ENCODE data around the gene BANP. TPM values are rescaled to one million over a fixed set of nuclear protein-coding genes. Genes with fewer than 3 reads are reported as not detected.
A peak's percentile ranks its signal among the peaks of the same experiment; 100 is the strongest.

BANP gene
- total and polyA plus RNA-seq, 2 of the 8 experiments (the other 6 are each of a cell fraction or from before 2014, with no cell fraction given) = 25.8 to 39.8 TPM

GRCh38 chr16:87948119-87948545, 3.1 kb upstream of the BANP start:
- no peak overlapping the region for H2BK20ac ChIP-seq (ENCODE audit: low read length)
- DNase-seq (ENCODE audit: low read depth in 1 of 2, low spot score in 2 of 2) = no peak
- H3K23me2 ChIP-seq (ENCODE audit: low read depth, low read length) = peaks cover 9% of the 10 kb centered on the region
- peaks cover 7% of the 10 kb centered on the region; the same call in 1 of the 2 replicates for H3K79me1 ChIP-seq (ENCODE audit: low read depth, low read length)
- H3K56ac ChIP-seq (replicated peaks; ENCODE audit: insufficient read length, low read depth, low read length) = no peak overlapping the region
- no peak overlapping the region for H2BK120ac ChIP-seq (replicated peaks; ENCODE audit: low read depth, low read length)
- H3K4ac ChIP-seq (replicated peaks; ENCODE audit: insufficient read length, low read depth, low read length) = no peak overlapping the region
- WGBS, 2 experiments (ENCODE audit: extremely low coverage in 1 of 2, insufficient coverage in 1 of 2, insufficient read length in 1 of 2, insufficient replicate concordance in 2 of 2, low coverage in 1 of 2, low lambda C conversion rate in 2 of 2, missing lambda C conversion rate in 1 of 2) = 86% methylated on average over 11 of the region's 12 CpGs; no CpG with 5 or more reads in 1 of the 2 experiments
- H4K20me1 ChIP-seq (replicated peaks in 1 of 2; ENCODE audit: control insufficient read depth in 1 of 2, insufficient read depth in 2 of 2, low read length in 2 of 2) = no peaks in the 10 kb centered on the region
- no peak overlapping the region for H4K8ac ChIP-seq (ENCODE audit: extremely low read depth, insufficient read depth, low read length)
- H3K4me3 ChIP-seq (ENCODE audit: extremely low read depth in 1 of 4, insufficient read depth in 2 of 4, low read depth in 3 of 4, low read length in 4 of 4) = no peak overlapping the region
- no peak overlapping the region for H3K14ac ChIP-seq (ENCODE audit: insufficient read length)
- no peak overlapping the region for H3K9ac ChIP-seq (replicated peaks in 1 of 4; ENCODE audit: extremely low read depth in 1 of 4, low read depth in 3 of 4, low read length in 3 of 4)
- no peak overlapping the region for H3K18ac ChIP-seq (ENCODE audit: extremely low read depth, low read length)
- H2BK5ac ChIP-seq (ENCODE audit: low read depth, low read length) = no peak overlapping the region
- ChIA-PET POLR2A (ENCODE audit: partially characterized antibody) (no interaction called here), CTCF (ENCODE audit: partially characterized antibody) (interaction anchor here (0.7 to 1.5 kb wide), 7 partner anchors 8 to 1342 kb away, joined by 3 to 5 read pairs (median 4); no protein-coding TSS in a partner anchor)
- no peak overlapping the region for H3K4me2 ChIP-seq (ENCODE audit: insufficient read depth in 1 of 2, low read depth in 2 of 2, low read length in 2 of 2)
- no peak overlapping the region for H4K5ac ChIP-seq (ENCODE audit: insufficient read length, low read depth, low read length)
- H3K36me3 ChIP-seq (ENCODE audit: control insufficient read depth in 2 of 4, insufficient read depth in 4 of 4, low read length in 3 of 4) = no peaks in the 10 kb centered on the region
- H2BK12ac ChIP-seq (ENCODE audit: low read depth, low read length) = no peak overlapping the region; the same call in 1 of the 2 replicates
- no peaks in the 10 kb centered on the region for H3K27me3 ChIP-seq (replicated peaks in 1 of 4; ENCODE audit: control insufficient read depth in 3 of 4, extremely low read depth in 1 of 4, insufficient read depth in 3 of 4, low read length in 3 of 4)
- H3K79me2 ChIP-seq (ENCODE audit: control insufficient read depth in 1 of 2, insufficient read depth in 2 of 2, low read length in 2 of 2) = peaks cover 7 to 15% of the 10 kb centered on the region in 2 experiments
- H2AFZ ChIP-seq (ENCODE audit: low read length) = no peak overlapping the region
- H2BK15ac ChIP-seq (ENCODE audit: low read length) = 0 out of 2 replicates have a peak overlapping the region, but pooled peaks have one; percentile 61
- no peak overlapping the region for H3K23ac ChIP-seq (ENCODE audit: insufficient read length)
- no peaks in the 10 kb centered on the region for H3K9me3 ChIP-seq (ENCODE audit: insufficient read depth in 2 of 2, low read depth in 1 of 2, low read length in 1 of 2)
- H3K27ac ChIP-seq (ENCODE audit: low read depth, low read length) = no peak overlapping the region
- FAIRE-seq = no peak
- H4K91ac ChIP-seq (replicated peaks; ENCODE audit: insufficient read length, low read length) = peak overlapping the region; percentile 42
- H2AK5ac ChIP-seq (ENCODE audit: low read depth, low read length) = no peak overlapping the region
- peaks cover 6 to 20% (median 11%) of the 10 kb centered on the region in 4 experiments for H3K4me1 ChIP-seq (replicated peaks in 1 of 4; ENCODE audit: control insufficient read depth in 3 of 4, insufficient read depth in 4 of 4, low read length in 3 of 4)
- TF ChIP-seq CBX5 (IDR thresholded peaks at IDR 0.05; ENCODE audit: low read depth, low read length) (no peak), KDM5A (IDR thresholded peaks at IDR 0.05; ENCODE audit: low read length) (no peak)
